ENCODE results near the gene MCOLN1. TPM values are rescaled to one million over a fixed set of nuclear protein-coding genes. Genes with fewer than 3 reads are reported as not detected.
A peak's percentile ranks its signal among the peaks of the same experiment; 100 is the strongest.

Gene MCOLN1
- polyA plus RNA-seq, 4 donors = 17.6 to 21.1 (median 18.8) TPM

- Histone ChIP-seq H3K9me3 (ENCODE audit: control insufficient read depth in 2 of 2, insufficient read depth in 1 of 2, low read depth in 1 of 2, low read length in 1 of 2) (no peaks in the 10 kb centered on the region), H3K36me3 (ENCODE audit: control insufficient read depth in 3 of 3, insufficient read depth in 2 of 3, low read depth in 1 of 3, low read length in 3 of 3) (peaks cover 17 to 69% (median 26%) of the 10 kb centered on the region in 3 donors), H3K27me3 (ENCODE audit: control insufficient read depth in 3 of 3, insufficient read depth in 3 of 3, low read length in 3 of 3) (no peaks in the 10 kb centered on the region), H3K27ac (ENCODE audit: low read depth in 1 of 3, low read length in 2 of 3) (no peak overlapping the region), H3K4me1 (ENCODE audit: control insufficient read depth in 3 of 3, insufficient read depth in 2 of 3, low read depth in 1 of 3, low read length in 2 of 3) (peaks cover 0 to 6% (median 0%) of the 10 kb centered on the region in 3 donors), H3K4me3 (ENCODE audit: low read depth in 1 of 3, low read length in 3 of 3) (no peak overlapping the region)
- WGBS, 3 donors = 85 to 91% (median 90%) methylated on average over 30 to 39 of the region's 39 CpGs
- FAIRE-seq (no peak), DNase-seq (no peak)
Observed at GRCh38 chr19:7540761-7541474, 18.5 kb downstream of the MCOLN1 start.

- Histone ChIP-seq H3K9me3 (ENCODE audit: control insufficient read depth in 2 of 2, insufficient read depth in 1 of 2, low read depth in 1 of 2, low read length in 1 of 2) (no peaks in the 10 kb centered on the region), H3K27ac (ENCODE audit: low read depth in 1 of 3, low read length in 2 of 3) (no peak overlapping the region), H3K4me1 (ENCODE audit: control insufficient read depth in 3 of 3, insufficient read depth in 2 of 3, low read depth in 1 of 3, low read length in 2 of 3) (peaks cover 0 to 1% (median 0%) of the 10 kb centered on the region in 3 donors), H3K36me3 (ENCODE audit: control insufficient read depth in 3 of 3, insufficient read depth in 2 of 3, low read depth in 1 of 3, low read length in 3 of 3) (peaks cover 17 to 66% (median 26%) of the 10 kb centered on the region in 3 donors), H3K4me3 (ENCODE audit: low read depth in 1 of 3, low read length in 3 of 3) (no peak overlapping the region), H3K27me3 (ENCODE audit: control insufficient read depth in 3 of 3, insufficient read depth in 3 of 3, low read length in 3 of 3) (no peaks in the 10 kb centered on the region)
- FAIRE-seq (no peak), DNase-seq (no peak)
- 93 to 97% (median 97%) methylated on average over 14 to 15 of the region's 15 CpGs for WGBS, 3 donors
Observed at GRCh38 chr19:7541475-7541824, 19.0 kb downstream of the MCOLN1 start.

GRCh38 chr19:7541828-7542443 is 19.5 kb downstream of the MCOLN1 start:
- FAIRE-seq (no peak), DNase-seq (no peak)
- 93 to 95% (median 94%) methylated on average over 11 of the region's 11 CpGs for WGBS, 3 donors
- Histone ChIP-seq H3K4me1 (ENCODE audit: control insufficient read depth in 3 of 3, insufficient read depth in 2 of 3, low read depth in 1 of 3, low read length in 2 of 3) (no peaks in the 10 kb centered on the region), H3K4me3 (ENCODE audit: low read depth in 1 of 3, low read length in 3 of 3) (no peak overlapping the region), H3K36me3 (ENCODE audit: control insufficient read depth in 3 of 3, insufficient read depth in 2 of 3, low read depth in 1 of 3, low read length in 3 of 3) (peaks cover 17 to 65% (median 26%) of the 10 kb centered on the region in 3 donors), H3K27me3 (ENCODE audit: control insufficient read depth in 3 of 3, insufficient read depth in 3 of 3, low read length in 3 of 3) (no peaks in the 10 kb centered on the region), H3K27ac (ENCODE audit: low read depth in 1 of 3, low read length in 2 of 3) (no peak overlapping the region), H3K9me3 (ENCODE audit: control insufficient read depth in 2 of 2, insufficient read depth in 1 of 2, low read depth in 1 of 2, low read length in 1 of 2) (no peaks in the 10 kb centered on the region)

GRCh38 chr19:7542556-7543348 is 20.3 kb downstream of the MCOLN1 start:
- Histone ChIP-seq H3K4me3 (ENCODE audit: low read depth in 1 of 3, low read length in 3 of 3) (no peak overlapping the region), H3K36me3 (ENCODE audit: control insufficient read depth in 3 of 3, insufficient read depth in 2 of 3, low read depth in 1 of 3, low read length in 3 of 3) (peaks cover 17 to 59% (median 25%) of the 10 kb centered on the region in 3 donors), H3K27me3 (ENCODE audit: control insufficient read depth in 3 of 3, insufficient read depth in 3 of 3, low read length in 3 of 3) (no peaks in the 10 kb centered on the region), H3K27ac (ENCODE audit: low read depth in 1 of 3, low read length in 2 of 3) (no peak overlapping the region), H3K9me3 (ENCODE audit: control insufficient read depth in 2 of 2, insufficient read depth in 1 of 2, low read depth in 1 of 2, low read length in 1 of 2) (no peaks in the 10 kb centered on the region), H3K4me1 (ENCODE audit: control insufficient read depth in 3 of 3, insufficient read depth in 2 of 3, low read depth in 1 of 3, low read length in 2 of 3) (no peaks in the 10 kb centered on the region)
- no peak for FAIRE-seq
- DNase-seq = no peak
- WGBS, 3 donors = 96 to 98% (median 96%) methylated on average over 19 to 24 of the region's 24 CpGs

- H3K36me3 ChIP-seq (ENCODE audit: control insufficient read depth in 3 of 3, insufficient read depth in 2 of 3, low read depth in 1 of 3, low read length in 3 of 3) = peaks cover 15 to 48% (median 18%) of the 10 kb centered on the region in 3 donors
- no peaks in the 10 kb centered on the region for H3K27me3 ChIP-seq (ENCODE audit: control insufficient read depth in 3 of 3, insufficient read depth in 3 of 3, low read length in 3 of 3)
- no peak overlapping the region for H3K4me3 ChIP-seq (ENCODE audit: low read depth in 1 of 3, low read length in 3 of 3)
- H3K4me1 ChIP-seq (ENCODE audit: control insufficient read depth in 3 of 3, insufficient read depth in 2 of 3, low read depth in 1 of 3, low read length in 2 of 3) = no peaks in the 10 kb centered on the region
- WGBS, 3 donors = 65 to 88% (median 87%) methylated on average over 2 to 3 of the region's 3 CpGs
- peak overlapping the region in 1 of 3 donors; percentile 1 for H3K27ac ChIP-seq (ENCODE audit: low read depth in 1 of 3, low read length in 2 of 3)
- DNase-seq (no peak), FAIRE-seq (no peak)
- no peaks in the 10 kb centered on the region for H3K9me3 ChIP-seq (ENCODE audit: control insufficient read depth in 2 of 2, insufficient read depth in 1 of 2, low read depth in 1 of 2, low read length in 1 of 2)
Observed at GRCh38 chr19:7544626-7545025, 22.2 kb downstream of the MCOLN1 start.

GRCh38 chr19:7545300-7545699 is 22.9 kb downstream of the MCOLN1 start:
- WGBS, 3 donors = 82 to 92% (median 83%) methylated on average over 8 of the region's 8 CpGs
- no peak for FAIRE-seq
- no peak overlapping the region for H3K27ac ChIP-seq (ENCODE audit: low read depth in 1 of 3, low read length in 2 of 3)

GRCh38 chr19:7545904-7546303 is 23.5 kb downstream of the MCOLN1 start:
- WGBS, 3 donors = 26 to 51% (median 33%) methylated on average over 1 of the region's 1 CpG
- DNase-seq (peak in 1 of 2 donors; percentile 56), FAIRE-seq (no peak)
- H3K4me1 ChIP-seq (ENCODE audit: control insufficient read depth in 3 of 3, insufficient read depth in 2 of 3, low read depth in 1 of 3, low read length in 2 of 3) = no peaks in the 10 kb centered on the region
- H3K4me3 ChIP-seq (ENCODE audit: low read depth in 1 of 3, low read length in 3 of 3) = no peak overlapping the region
- H3K9me3 ChIP-seq (ENCODE audit: control insufficient read depth in 2 of 2, insufficient read depth in 1 of 2, low read depth in 1 of 2, low read length in 1 of 2) = no peaks in the 10 kb centered on the region
- no peaks in the 10 kb centered on the region for H3K27me3 ChIP-seq (ENCODE audit: control insufficient read depth in 3 of 3, insufficient read depth in 3 of 3, low read length in 3 of 3)
- peaks cover 8 to 48% (median 15%) of the 10 kb centered on the region in 3 donors for H3K36me3 ChIP-seq (ENCODE audit: control insufficient read depth in 3 of 3, insufficient read depth in 2 of 3, low read depth in 1 of 3, low read length in 3 of 3)
- no peak overlapping the region for H3K27ac ChIP-seq (ENCODE audit: low read depth in 1 of 3, low read length in 2 of 3)

More at GRCh38 chr19:7545300-7545699, 22.9 kb downstream of the MCOLN1 start:
- Histone ChIP-seq H3K9me3 (ENCODE audit: control insufficient read depth in 2 of 2, insufficient read depth in 1 of 2, low read depth in 1 of 2, low read length in 1 of 2) (no peaks in the 10 kb centered on the region), H3K27me3 (ENCODE audit: control insufficient read depth in 3 of 3, insufficient read depth in 3 of 3, low read length in 3 of 3) (no peaks in the 10 kb centered on the region), H3K36me3 (ENCODE audit: control insufficient read depth in 3 of 3, insufficient read depth in 2 of 3, low read depth in 1 of 3, low read length in 3 of 3) (peaks cover 9 to 49% (median 15%) of the 10 kb centered on the region in 3 donors), H3K4me3 (ENCODE audit: low read depth in 1 of 3, low read length in 3 of 3) (no peak overlapping the region), H3K4me1 (ENCODE audit: control insufficient read depth in 3 of 3, insufficient read depth in 2 of 3, low read depth in 1 of 3, low read length in 2 of 3) (no peaks in the 10 kb centered on the region)
- DNase-seq = no peak

- Histone ChIP-seq H3K36me3 (ENCODE audit: control insufficient read depth in 3 of 3, insufficient read depth in 2 of 3, low read depth in 1 of 3, low read length in 3 of 3) (peaks cover 0 to 36% (median 7%) of the 10 kb centered on the region in 3 donors), H3K4me3 (ENCODE audit: low read depth in 1 of 3, low read length in 3 of 3) (no peak overlapping the region), H3K27ac (ENCODE audit: low read depth in 1 of 3, low read length in 2 of 3) (no peak overlapping the region), H3K27me3 (ENCODE audit: control insufficient read depth in 3 of 3, insufficient read depth in 3 of 3, low read length in 3 of 3) (no peaks in the 10 kb centered on the region), H3K9me3 (ENCODE audit: control insufficient read depth in 2 of 2, insufficient read depth in 1 of 2, low read depth in 1 of 2, low read length in 1 of 2) (no peaks in the 10 kb centered on the region), H3K4me1 (ENCODE audit: control insufficient read depth in 3 of 3, insufficient read depth in 2 of 3, low read depth in 1 of 3, low read length in 2 of 3) (no peaks in the 10 kb centered on the region)
- FAIRE-seq (no peak), DNase-seq (no peak)
- 79 to 88% (median 81%) methylated on average over 3 of the region's 3 CpGs for WGBS, 3 donors
Observed at GRCh38 chr19:7547159-7547558, 24.7 kb downstream of the MCOLN1 start.
